ENCODE results near the gene SHANK3. TPM values are rescaled to one million over a fixed set of nuclear protein-coding genes. Genes with fewer than 3 reads are reported as not detected.

Gene SHANK3
- polyA plus RNA-seq, 4 donors, result 10.2 to 25.3 (median 13.4) TPM

DNA sequence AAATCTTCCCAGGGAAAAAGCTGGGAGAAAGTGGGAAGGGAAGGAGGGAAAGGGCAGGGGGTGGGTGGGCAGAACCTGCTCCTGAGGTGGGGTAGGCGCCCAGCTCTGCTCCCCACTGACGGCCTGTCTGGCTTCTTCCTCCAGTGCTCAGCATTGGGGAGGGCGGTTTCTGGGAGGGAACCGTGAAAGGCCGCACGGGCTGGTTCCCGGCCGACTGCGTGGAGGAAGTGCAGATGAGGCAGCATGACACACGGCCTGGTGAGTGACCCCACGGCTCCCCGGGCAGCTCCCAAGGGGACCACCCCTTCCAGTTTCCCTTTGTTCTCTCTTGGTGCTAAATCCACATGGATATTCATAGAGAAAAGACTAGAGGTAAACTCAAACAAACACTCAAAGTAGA lies 25.9 kb downstream of the SHANK3 start:
- DNase-seq (ENCODE audit: low read depth in 4 of 4, low spot score in 3 of 4), result no peak

DNA sequence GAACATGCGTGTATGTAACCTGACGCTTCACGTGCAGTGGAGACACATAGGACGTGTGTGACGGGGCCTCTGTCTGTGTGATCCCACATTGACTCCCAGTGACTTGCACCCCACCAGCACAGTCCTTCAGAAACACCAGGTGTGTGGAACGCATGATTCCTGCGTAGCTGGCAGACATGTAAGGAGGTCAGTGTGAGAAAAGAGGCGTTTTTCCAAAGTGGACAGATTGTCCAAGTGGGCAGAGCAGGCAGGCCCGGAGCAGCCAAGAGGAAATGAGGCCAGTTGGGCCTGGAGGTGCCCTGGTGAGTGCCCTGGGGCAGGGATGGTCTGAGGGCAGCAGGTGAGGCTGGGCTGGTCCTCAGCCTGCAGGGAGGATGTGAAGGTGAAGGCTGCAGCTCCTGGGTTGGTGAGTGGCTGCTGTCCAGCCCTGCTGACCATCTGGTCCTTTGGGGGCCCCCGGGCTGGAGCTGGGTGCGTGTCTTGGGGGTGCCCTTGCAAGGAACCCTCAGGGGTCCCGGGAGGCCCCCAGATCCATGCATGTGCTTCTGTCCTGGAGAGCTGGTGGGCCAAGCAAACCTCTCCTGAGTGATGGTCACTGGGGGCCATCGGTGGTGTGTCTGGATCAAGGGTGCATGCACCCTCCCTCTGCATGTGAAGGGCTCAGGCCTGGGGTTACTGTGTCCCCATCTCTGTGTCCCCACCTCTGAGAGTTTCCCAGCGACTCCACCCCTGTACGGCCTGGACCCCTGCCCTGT lies 26.6 kb downstream of the SHANK3 start:
- DNase-seq (ENCODE audit: low read depth in 4 of 4, low spot score in 3 of 4), result no peak

DNA sequence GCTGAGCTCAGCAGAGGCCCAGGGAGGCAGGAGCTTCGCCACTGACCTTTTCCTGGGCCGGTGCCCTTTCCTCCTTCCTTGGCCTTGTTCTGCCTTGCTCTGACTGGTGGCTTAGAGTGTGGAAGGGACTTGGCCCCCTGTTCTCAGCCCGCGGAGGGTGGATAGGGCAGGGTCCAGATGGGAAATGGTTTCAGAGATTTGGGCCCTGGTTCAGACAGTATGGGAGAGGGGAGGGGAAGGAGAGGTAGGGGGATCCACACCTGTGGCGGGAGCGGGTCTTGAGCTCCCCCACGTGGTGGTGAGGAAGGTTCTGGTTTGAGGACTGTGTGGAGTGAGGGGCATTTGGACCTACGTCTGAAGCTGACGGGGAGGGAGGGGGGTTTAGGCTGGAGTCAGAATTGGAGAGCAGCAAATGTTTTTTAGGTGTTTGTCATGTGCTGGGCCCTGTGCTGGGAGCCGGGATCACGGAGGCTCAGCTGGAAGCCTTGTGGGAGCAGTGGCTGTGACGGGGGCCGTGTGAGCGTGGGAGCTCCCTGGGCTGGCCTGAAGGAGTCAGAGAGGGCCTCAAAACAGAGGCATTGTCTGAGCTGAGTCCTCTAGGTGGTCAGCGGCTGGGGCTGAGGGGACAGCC lies 27.2 kb downstream of the SHANK3 start:
- DNase-seq (ENCODE audit: low read depth in 4 of 4, low spot score in 3 of 4), result no peak

DNA sequence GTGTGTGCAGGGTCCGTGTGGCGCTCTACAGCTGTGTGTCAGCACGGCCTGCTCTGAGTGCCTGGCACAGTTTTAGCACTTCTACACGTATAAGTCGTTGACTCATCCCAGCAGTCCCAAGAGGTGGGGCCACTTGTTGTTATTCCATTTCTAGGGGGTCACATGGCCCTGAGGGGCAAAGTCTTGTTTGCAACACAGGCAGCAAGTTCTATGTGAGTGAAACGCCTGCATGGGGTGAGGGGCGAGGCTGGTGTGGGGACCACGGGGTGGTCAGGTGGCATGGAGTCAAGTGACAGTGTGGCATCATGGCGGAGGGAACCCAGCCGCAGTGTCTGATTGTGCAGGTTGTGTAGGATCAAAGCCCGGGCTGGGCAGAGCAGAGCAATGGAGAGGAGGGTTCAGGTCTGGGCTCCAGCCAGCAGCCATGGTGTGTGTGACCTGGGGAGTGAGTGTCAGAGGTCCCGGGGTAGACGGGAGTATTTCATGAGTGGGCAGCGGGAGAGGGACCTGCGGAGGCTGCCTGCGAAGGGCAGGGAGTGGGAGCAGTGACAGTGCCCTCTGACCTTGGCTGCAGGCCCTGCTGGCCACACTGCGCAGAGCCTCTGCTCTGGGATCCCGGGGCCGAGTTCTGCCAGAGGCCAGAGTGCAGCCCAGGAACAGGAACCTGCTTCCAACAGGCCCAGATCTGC lies 27.9 kb downstream of the SHANK3 start:
- no peak for DNase-seq (ENCODE audit: low read depth in 4 of 4, low spot score in 3 of 4)

DNA sequence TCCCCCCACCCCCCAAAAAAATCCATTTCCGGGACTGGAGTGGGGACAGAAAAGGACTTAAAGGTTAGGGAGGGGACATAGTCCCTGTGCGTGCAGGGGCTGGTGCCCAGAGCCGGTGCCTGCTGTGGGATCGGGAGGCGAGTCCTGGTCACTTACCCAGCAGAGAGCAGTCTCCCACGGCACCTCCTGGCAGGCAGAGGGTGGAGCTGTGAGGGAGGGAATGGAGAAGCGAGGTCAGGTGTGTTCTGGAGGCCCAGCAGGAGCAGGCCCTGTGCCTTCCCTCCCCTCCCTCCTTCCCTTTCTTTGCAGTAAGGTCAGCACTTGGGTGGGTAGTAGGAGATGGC lies 28.4 kb downstream of the SHANK3 start:
- no peak for DNase-seq (ENCODE audit: low read depth in 4 of 4, low spot score in 3 of 4)

DNA sequence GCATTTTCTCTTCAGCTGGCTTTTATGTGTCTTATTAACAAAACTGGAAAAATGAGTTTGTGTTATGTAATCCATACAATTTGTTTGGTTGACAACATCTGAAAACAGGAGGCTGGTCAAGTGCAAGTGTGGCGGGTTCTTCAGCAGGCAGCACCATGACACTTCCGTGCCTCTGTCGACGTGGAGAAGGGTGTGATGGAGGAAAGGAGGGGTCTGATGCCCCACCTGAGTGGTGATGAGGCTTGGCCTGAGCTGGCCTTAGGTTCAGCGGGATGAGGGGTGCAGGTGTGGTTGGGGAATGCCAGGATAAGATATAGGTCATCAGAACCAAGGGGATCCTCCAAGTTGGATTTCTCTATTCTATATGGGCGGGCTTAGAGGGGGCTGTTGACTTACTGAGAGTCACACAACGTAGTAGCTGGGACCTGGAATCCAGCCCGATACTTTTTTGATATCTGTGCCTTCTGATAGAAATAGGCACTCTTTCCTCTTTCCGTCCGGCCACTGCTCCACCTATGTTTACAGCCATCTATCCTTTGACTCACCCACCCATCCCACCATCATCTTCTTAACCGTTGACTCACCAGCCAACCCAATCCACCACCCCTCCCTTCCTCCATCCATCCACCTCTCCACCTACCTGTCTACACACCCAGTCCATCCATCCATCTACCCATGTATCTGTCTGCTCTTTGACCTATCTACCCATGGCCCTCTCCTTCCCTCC lies 29.0 kb downstream of the SHANK3 start:
- DNase-seq (ENCODE audit: low read depth in 4 of 4, low spot score in 3 of 4), result no peak

DNA sequence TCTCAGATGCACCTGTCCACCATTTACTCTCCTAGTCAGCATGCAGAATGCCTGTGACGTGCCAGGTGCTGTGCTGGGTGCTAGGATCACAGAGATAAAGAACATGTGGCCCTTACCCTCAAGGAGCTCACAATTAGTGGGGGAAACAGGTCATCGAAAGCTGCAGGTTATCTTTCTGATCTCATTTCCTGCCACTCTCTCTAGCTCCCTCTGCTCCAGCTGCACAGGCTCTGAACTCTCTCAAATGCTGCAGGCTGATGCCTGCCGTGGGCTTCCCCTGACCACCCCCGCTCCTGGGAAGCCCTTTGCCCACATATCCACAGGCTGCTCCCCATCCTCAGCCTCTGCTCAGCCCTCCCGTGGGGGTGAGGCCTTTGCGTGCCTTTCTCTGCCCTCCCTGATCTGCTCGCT lies 29.6 kb downstream of the SHANK3 start:
- no peak for DNase-seq (ENCODE audit: low read depth in 4 of 4, low spot score in 3 of 4)

DNA sequence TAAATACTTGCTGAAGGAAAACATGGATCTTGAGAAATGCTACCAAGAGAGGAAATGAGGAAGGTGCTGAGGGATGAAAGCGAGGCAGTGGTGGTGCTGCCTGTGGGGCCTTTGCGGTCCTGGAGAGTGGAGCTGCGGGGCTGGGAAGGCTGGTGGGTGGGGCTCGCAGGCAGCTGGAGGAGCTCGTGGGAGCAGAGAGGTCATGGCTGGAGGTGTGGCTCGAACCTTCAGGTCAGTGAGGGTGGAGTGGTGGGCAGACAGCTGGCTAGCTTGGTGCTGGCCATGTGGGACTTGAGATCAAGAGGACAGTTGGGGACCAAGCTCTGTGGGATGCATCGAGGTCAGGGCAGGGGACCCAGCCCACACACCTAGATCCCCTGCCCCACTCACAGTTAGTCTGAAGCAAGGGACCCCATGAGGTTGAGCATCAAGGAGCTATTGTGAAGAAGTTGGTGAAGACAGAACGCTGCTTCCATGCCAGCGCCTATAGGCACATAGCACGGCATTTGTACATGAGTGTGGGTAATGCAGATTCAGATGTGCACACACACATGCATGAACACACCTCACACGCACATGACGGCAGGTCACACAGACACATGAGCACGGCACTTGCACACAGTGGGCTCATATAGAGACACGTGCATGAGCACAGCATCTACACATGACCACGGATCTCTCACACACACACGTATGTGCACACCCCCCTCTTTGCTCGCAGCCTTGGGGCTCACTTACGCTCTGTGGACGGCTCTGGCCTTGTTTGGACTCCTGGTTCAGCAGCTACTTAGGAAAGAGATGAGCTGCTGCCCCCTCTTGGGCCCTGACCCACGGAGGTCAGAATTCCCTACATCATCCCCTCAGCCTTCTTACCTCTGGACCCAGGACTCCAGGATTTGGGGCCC lies 30.4 kb downstream of the SHANK3 start:
- no peak for DNase-seq (ENCODE audit: low read depth in 4 of 4, low spot score in 3 of 4)

DNA sequence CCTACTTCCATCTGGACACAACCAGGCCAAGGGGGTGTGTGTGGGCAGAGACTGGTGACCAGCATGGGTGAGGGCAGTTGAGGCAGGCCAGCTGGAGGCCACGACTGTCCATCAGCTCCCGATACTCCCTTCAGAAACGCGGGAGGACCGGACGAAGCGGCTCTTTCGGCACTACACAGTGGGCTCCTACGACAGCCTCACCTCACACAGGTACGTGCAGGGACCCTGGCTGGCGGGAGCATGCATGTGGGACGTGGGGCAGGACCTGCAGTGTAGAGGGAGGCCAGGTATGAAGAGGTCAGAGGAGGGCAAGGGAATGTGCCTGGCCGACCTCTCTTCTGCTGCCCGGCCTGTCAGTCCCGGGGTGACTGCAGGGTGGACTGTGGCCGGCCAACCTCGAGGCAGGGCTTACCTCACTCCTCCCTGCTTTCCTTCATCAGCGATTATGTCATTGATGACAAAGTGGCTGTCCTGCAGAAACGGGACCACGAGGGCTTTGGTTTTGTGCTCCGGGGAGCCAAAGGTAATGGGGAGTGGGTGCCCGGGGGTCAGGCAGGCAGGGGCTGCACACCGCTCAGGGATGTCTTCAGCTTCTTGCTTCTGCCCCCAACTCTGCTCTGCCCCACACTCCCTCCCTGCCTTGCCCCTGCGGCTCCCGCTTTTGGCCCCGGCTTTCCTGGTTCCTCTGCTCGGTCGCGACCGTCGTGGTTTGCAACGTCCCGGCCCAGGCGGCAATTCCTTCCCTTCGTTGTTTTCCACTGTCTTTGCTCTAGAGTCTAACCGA lies 31.3 kb downstream of the SHANK3 start:
- no peak for DNase-seq (ENCODE audit: low read depth in 4 of 4, low spot score in 3 of 4)

DNA sequence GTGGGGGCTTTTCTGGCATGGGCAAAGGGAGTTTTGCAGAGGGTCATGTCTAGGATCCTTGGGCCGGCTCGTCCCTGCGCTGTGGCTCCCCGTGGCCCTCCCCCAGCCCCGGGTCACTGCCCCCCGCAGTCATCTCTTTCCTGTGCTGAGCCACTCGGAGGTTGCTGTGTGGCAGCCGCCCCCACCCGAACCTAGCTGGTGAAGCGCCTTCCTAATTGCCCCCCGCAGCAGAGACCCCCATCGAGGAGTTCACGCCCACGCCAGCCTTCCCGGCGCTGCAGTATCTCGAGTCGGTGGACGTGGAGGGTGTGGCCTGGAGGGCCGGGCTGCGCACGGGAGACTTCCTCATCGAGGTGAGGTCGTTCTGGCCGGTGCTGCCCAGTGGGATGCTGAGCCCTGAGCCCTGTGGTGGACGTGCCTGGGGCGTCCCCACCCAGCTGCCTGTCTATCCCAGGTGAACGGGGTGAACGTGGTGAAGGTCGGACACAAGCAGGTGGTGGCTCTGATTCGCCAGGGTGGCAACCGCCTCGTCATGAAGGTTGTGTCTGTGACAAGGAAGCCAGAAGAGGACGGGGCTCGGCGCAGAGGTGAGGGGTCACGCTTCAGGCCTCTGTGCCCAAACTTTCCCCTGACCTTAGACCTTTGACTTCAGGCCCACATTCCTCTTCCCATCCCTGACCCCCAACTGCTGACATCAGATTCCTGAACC lies 32.0 kb downstream of the SHANK3 start:
- DNase-seq (ENCODE audit: low read depth in 4 of 4, low spot score in 3 of 4), result no peak

DNA sequence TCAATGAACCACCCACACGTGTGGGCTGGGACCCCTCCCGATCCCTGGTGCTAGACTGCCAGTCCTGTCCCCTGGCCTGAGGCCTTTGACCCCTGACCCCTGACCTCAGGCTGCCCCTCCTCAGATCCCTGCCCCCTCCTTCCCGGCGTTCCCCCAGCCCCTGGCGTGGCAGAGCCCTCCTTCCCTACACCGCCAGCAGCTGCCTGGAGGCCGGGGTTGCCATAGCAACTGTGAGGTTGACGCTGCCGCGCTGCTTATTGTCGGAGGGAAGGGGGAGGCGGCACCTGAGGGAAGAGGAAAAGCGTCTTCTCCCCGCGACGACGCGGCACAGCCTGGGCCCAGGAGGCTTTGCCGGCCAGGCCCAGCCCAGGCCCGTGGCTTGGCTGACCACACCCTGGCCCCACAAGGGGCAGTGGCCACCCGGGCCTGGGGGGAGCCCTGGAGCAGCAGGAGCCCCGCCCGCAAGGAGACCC lies 32.6 kb downstream of the SHANK3 start:
- peak; percentile 65 to 88 (median 77) for DNase-seq (ENCODE audit: low read depth in 4 of 4, low spot score in 3 of 4)

DNA sequence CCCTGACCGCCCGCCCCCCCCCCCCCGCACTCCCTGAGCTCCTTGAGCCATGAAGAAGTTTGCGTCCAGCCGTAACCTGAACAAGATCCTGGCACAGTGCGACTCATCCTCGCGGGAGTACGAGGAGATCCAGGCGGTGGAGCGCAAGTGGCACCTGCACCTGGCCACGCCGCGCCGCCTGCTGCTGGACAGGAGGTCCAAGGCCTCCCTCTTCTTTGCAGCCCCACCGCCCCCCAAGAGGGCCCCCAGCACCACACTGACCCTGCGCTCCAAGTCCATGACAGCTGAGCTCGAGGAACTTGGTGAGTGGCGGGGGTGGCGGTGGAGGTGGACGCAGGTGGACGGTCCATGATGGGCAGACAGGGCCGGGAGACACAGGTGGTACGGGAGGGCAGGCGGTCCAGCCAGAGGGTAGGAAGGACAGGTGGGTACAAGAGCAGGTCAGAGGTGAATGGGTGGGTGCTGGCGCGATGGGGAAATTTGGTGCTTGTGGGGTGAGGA lies 33.3 kb downstream of the SHANK3 start:
- no peak for DNase-seq (ENCODE audit: low read depth in 4 of 4, low spot score in 3 of 4)

DNA sequence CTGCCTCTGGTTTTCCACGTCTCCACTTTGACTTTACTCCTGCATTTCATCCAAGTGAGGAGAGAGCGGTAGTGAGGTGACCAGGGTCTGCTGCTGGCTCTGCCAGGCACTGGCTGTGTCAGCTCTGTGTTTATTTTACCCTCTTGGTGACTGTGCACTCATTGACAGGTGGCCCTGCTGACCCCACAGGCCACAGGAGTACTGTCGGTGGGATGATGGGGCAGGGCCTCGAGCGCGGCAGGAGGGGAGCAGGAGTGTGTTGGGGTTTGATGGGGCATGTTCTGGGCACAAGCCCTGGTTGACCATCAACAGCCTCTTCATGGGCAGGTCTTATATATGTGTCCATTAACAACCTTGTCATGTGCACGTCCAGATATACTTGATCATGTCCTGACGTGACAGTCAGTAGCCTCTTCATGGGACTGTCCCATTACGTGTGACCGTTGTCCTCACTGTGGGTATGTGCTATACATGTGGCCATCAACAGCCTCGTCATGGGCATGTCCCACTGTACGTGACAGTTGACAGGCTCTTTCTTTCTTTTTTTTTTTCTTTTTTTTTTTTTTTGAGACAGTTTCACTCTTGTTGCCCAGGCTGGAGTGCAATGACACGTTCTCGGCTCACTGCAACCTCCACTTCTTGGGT lies 34.0 kb downstream of the SHANK3 start:
- DNase-seq (ENCODE audit: low read depth in 4 of 4, low spot score in 3 of 4), result no peak

DNA sequence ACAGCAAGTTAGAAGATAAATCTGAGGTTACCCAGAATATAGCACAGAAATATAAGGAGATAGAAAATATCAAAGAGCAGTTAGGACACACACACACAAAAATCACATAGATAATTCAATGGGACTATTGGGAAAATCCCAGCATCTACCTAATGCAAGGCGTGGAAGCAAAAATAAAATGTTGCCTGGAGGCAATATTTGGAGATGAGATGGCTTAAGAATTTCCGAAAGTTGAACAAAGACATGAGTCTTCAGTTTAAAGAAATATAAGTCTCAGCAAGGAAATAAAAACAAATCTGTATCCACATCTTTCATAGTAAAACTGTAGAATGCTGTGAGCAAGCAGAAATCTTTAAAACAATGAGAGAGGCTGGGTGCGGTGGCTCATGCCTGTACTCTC lies 35.9 kb downstream of the SHANK3 start:
- no peak for DNase-seq (ENCODE audit: low read depth in 4 of 4, low spot score in 3 of 4)

DNA sequence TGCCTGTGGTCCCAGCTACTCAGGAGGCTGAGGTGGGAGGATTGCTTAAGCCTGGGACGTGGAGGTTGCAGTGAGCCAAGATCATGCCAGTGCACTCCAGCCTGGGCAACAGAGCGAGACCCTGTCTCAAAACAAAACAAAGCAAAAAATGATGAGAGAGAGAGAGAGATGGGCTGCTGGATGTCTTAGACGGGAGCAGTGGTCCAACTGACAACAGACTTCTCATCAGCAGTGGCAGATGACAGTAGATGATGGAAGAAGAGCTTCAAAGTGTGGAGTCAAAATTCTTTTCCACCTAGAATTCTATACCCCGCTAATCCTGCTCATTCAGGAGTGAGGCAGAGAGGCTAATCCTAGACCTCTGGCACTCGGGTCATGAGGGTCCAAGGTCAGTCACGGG lies 36.4 kb downstream of the SHANK3 start:
- DNase-seq (ENCODE audit: low read depth in 4 of 4, low spot score in 3 of 4), result no peak

DNA sequence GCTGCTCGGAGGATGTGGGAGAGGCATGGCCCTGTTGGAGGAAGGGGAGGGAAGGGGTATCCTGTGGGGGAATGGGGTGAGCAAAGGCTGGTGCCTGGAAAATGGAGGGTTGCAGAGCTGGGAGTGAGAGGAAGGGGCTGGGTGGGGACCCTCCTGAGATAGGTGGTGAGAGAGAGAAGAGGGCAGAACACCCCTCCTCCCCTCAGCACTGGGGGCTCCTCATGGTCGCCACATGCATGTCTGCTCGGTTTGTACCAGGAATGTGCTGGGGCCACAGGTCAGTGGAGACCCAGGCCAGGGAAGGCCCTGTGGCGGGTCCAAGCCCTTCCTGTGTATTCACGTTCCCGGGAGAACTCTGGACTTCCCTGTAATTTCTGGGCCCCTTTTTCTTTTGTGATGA lies 37.6 kb downstream of the SHANK3 start:
- no peak for DNase-seq (ENCODE audit: low read depth in 4 of 4, low spot score in 3 of 4)

DNA sequence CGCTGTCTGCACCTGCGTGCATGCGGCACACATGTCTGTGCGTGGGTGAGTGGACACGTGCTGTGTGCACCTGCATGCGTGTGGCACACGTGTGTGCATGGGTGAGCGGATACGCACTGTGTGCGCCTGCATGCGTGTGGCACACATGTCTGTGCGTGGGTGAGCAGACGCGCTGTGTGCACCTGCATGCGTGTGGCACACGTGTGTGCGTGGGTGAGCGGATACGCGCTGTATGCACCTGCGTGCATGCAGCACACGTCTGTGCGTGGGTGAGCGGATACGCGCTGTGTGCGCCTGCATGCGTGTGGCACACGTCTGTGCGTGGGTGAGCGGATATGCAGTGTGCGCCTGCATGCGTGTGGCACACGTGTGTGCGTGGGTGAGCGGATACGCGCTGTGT lies 38.3 kb downstream of the SHANK3 start:
- no peak for DNase-seq (ENCODE audit: low read depth in 4 of 4, low spot score in 3 of 4)

Data from left renal pelvis (tissue), 4 donors.